Heart right ventricle (tissue), 16 donors: Measurements from ENCODE around the gene TICRR. TPM values are rescaled to one million over a fixed set of nuclear protein-coding genes. Genes with fewer than 3 reads are reported as not detected.

Experiments
- ATAC-seq, 8 donors: fragments of 200-7000 bp; cut with Tn5 transposase; one replicate each; pipeline ENCODE4 v1.9.1; 2020; ENCODE audit warnings: mild to moderate bottlenecking in 8 of 8, moderate library complexity in 8 of 8, moderate number of reproducible peaks in 1 of 8
- DNase-seq, 2 donors: peaks; one replicate each; pipeline ENCODE4 v3.0.0-alpha.2; 2020
- H3K27ac ChIP-seq, 10 donors: fragments of 200-600 bp; sonication (generic) in 2 of 10; one replicate each; pipeline versions ENCODE4 v1.5.0 to v1.8.0; 2020 to 2022; ENCODE audit warnings: mild to moderate bottlenecking in 3 of 10
- H3K27me3 ChIP-seq, 7 donors: fragments of 200-600 bp; one replicate each; pipeline ENCODE4 v1.8.0; 2021 to 2022; ENCODE audit warnings: mild to moderate bottlenecking in 2 of 7
- H3K36me3 ChIP-seq, 9 donors: fragments of 200-600 bp; sonication (generic) in 1 of 9; one replicate each; pipeline versions ENCODE4 v1.5.0 to v1.8.0; 2020 to 2022; ENCODE audit warnings: mild to moderate bottlenecking in 2 of 9
- H3K4me1 ChIP-seq, 9 donors: fragments of 200-600 bp; sonication (generic) in 1 of 9; one replicate each; pipeline versions ENCODE4 v1.5.0 to v1.8.0; 2020 to 2022; ENCODE audit warnings: mild to moderate bottlenecking in 4 of 9
- H3K4me3 ChIP-seq, 10 donors: fragments of 200-600 bp; sonication (generic) in 2 of 10; one replicate each; pipeline versions ENCODE4 v1.5.0 to v1.8.0; 2020 to 2022; ENCODE audit warnings: mild to moderate bottlenecking in 7 of 10, moderate library complexity in 2 of 10
- H3K9me3 ChIP-seq, 11 donors: fragments of 200-600 bp in 10 of 11; sonication (generic) in 2 of 11; one replicate each; pipeline versions ENCODE4 v1.5.0 to v1.8.0; 2013 to 2022; ENCODE audit warnings: mild to moderate bottlenecking in 2 of 11, control low read depth in 1 of 11, moderate library complexity in 1 of 11
- WGBS, 2 donors: extraction: QIAGEN DNeasy Blood & Tissue Kit; methylation state at CpG; one replicate each; pipeline ENCODE4 v1.1.7; 2013; ENCODE audit warnings: inconsistent platforms in 1 of 2; 5-methylcytosine and 5-hydroxymethylcytosine counted together
- intact Hi-C, 10 donors: fragments of 100-400 bp; cut with DNase I; formaldehyde crosslinking; loops; one replicate each; pipeline versions ENCODE4 v1.11.1 to v1.14.2; 2022
- polyA plus RNA-seq, 2 donors: library from polyadenylated mRNA; stranded (reverse); fragments of 200-250 nt; gene quantifications; one replicate each; pipeline ENCODE4 v1.2.3, GENCODE V29; 2013
- total RNA-seq, 10 donors: library from RNA; stranded (reverse); fragmentation: NEBNext Ultra II Directional in 3 of 10; extraction: Animal tissue kit (Norgen Biotek cat#: 25700) in 3 of 10; gene quantifications; one replicate each; pipeline versions ENCODE4 v1.2.1 to v1.2.4, GENCODE V29; 2021 to 2023
- TF ChIP-seq, protein P1 (sequence below), 9 donors: fragments of 200-600 bp; sonication (generic) in 2 of 9; IDR thresholded peaks; one replicate each; pipeline versions ENCODE4 v1.5.0 to v1.8.0; 2021 to 2022; ENCODE audit warnings: antibody characterized with exemption in 9 of 9, mild to moderate bottlenecking in 5 of 9, moderate library complexity in 1 of 9
- donor health status: Arrhythmogenic right ventricular cardiomyopathy.
- donor health status: ischemic (EF 13 %, LVEDD 7.1; RV severe dilation, severe dysfunction).
- donor health status: healthy with polysubstance abuse.
- donor health status: DM: no; HTN: yes; CAD: no.
- donor health status: DM: no; HTN: no; CAD: no.
- donor health status: ischemic (EF 25% LVEDD 6.9; RV normal size, moderate dysfunction).
- donor health status: ischemic (EF 25% LVEDD 5.7; RV mildly dilated, moderate dysfunction).
- donor health status: healthy.
- donor health status: DM: yes; HTN: yes; CAD: no.
- donor health status: Ischemic cardiomyopathy.
- donor health status: ischemic (EF 35%, LVEDD 5.7; RV mildly dilated, moderate dysfunction).
- donor health status: nonischemic (EF 11% LVEDD 7.7; RV severe dilation, severe dysfunction).
- donor health status: DM: yes; HTN: yes; CAD: no.
- donor health status: PGD.
- donor health status: ischemic (EF 29% LVEDD 5.4; RV normal size, mild dysfunction).
- donor health status: nonischemic (EF 23%, LVEDD 6.1; RV moderate dilation, normal function).

Gene TICRR
- total and polyA plus RNA-seq, 12 donors, result under 0.01 to 0.93 (median 0.05) TPM; not detected in 6

DNA sequence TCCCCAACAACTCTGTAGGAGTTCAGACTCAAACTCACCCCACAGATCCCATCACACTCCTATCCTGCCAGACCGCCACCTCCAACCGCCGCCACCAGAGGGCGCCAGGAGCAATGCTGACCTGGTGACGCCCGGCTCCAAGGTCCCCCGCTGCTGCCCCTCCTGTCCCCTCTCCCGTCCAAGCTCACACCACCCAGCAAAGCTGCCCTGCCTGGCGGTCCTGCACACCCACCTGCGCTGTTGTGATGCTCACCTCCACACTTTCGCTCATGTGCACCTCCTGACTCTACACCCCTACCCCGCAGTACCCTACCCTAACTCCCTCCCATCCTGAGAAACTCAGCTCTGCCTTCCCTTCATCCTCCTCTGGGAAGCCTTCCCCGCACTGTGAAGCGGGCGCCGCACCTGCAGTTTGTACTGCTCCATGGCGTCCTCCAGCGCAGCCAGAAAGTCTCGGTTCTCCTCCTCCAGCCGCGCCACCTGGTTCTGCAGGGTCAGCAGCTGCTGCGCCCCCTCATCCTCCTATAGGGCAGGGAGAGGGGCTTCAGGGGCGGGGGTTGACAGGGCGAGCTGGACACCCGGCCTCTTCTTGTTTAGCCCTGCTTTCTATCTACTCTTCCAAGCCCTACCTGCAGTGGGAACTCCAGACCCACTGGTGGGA is 72.1 kb downstream of the TICRR start:
- TF ChIP-seq, protein P1, sequence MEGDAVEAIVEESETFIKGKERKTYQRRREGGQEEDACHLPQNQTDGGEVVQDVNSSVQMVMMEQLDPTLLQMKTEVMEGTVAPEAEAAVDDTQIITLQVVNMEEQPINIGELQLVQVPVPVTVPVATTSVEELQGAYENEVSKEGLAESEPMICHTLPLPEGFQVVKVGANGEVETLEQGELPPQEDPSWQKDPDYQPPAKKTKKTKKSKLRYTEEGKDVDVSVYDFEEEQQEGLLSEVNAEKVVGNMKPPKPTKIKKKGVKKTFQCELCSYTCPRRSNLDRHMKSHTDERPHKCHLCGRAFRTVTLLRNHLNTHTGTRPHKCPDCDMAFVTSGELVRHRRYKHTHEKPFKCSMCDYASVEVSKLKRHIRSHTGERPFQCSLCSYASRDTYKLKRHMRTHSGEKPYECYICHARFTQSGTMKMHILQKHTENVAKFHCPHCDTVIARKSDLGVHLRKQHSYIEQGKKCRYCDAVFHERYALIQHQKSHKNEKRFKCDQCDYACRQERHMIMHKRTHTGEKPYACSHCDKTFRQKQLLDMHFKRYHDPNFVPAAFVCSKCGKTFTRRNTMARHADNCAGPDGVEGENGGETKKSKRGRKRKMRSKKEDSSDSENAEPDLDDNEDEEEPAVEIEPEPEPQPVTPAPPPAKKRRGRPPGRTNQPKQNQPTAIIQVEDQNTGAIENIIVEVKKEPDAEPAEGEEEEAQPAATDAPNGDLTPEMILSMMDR (IDR thresholded peaks at IDR 0.05), result peak; percentile 60 to 87 (median 84)
- H3K36me3 ChIP-seq, result peaks cover 0 to 18% (median 0%) of the 10 kb centered on the region in 9 donors
- ATAC-seq, result peak; percentile 65 to 83 (median 70)

DNA sequence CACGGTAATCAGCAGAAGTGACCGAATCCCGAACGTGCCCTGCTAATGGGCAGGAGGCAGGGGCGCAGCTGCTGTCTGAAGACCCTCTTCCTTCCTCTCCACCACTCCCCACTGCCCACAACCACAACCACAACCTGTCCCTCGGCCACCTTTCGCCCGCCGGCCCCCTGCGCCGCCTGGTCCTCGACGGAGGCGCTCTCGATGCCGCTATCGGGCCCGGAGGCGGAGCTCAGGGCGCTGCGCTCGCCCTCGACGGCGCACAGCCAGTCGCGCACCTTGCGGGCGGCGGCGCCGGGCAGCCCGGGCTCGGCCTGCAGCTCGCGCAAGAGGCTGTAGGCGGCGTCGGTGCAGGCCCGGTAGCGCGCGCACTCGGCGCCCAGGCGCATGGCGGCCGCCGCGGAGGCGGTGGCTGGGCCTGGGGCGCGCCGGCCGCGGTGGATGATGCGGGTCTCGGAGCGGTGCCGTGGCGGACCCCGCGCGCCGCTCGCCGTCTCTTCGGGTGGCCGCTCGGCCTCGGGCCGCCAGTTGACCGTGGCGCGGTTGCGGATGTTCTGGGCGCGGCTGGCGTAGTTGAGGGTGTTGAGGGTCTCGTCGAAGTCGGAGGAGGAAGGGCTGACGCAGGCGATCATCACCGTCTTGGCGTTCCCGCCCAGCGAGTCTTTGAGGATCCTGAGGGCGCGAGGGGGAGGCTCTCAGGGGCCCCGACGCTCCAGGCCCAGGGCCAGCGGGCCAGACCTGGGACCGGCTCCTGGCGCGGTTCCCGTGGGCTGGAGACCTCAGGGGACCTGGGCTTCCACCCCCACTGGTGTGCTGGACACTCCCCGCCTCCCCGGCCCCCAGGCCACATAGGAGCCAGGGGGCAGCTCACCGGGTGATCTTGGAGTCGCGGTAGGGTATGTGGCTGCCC is 73.1 kb downstream of the TICRR start:
- Histone ChIP-seq H3K4me1 (peaks cover 0 to 12% (median 0%) of the 10 kb centered on the region in 9 donors), H3K9me3 (no peaks in the 10 kb centered on the region), H3K27ac (no peak overlapping the region), H3K4me3 (no peak overlapping the region), H3K27me3 (peaks cover 0 to 5% (median 0%) of the 10 kb centered on the region in 7 donors), H3K36me3 (peaks cover 0 to 13% (median 0%) of the 10 kb centered on the region in 9 donors)
- ATAC-seq (no peak), DNase-seq (no peak)
- 82 to 84% methylated on average over 102 of the region's 102 CpGs for WGBS, 2 donors
- intact Hi-C loops, result loop anchor here in 2 of 10 donors (5.0 to 10.0 kb wide), 2 partner anchors 46 to 89 kb away; partner anchors contain the start of genes PEX11A (in 1 of the 2) and WDR93 (in 1 of the 2)
- TF ChIP-seq, protein P1 (IDR thresholded peaks at IDR 0.05), result no peak

More for the DNA sequence above, 72.1 kb downstream of the TICRR start:
- H3K9me3 ChIP-seq, result no peaks in the 10 kb centered on the region
- peaks cover 0 to 5% (median 0%) of the 10 kb centered on the region in 7 donors for H3K27me3 ChIP-seq
- no peak overlapping the region for H3K4me3 ChIP-seq
- peaks cover 0 to 12% (median 0%) of the 10 kb centered on the region in 9 donors for H3K4me1 ChIP-seq
- intact Hi-C loops, result loop anchor here in 3 of 10 donors (2.0 to 10.0 kb wide), 3 partner anchors 47 to 101 kb away; partner anchors contain the start of genes PEX11A (in 1 of the 3) and WDR93 (in 1 of the 3)
- 49 to 51% methylated on average over 25 of the region's 25 CpGs for WGBS, 2 donors
- DNase-seq, result peak; percentile 70 to 83
- H3K27ac ChIP-seq, result no peak overlapping the region

DNA sequence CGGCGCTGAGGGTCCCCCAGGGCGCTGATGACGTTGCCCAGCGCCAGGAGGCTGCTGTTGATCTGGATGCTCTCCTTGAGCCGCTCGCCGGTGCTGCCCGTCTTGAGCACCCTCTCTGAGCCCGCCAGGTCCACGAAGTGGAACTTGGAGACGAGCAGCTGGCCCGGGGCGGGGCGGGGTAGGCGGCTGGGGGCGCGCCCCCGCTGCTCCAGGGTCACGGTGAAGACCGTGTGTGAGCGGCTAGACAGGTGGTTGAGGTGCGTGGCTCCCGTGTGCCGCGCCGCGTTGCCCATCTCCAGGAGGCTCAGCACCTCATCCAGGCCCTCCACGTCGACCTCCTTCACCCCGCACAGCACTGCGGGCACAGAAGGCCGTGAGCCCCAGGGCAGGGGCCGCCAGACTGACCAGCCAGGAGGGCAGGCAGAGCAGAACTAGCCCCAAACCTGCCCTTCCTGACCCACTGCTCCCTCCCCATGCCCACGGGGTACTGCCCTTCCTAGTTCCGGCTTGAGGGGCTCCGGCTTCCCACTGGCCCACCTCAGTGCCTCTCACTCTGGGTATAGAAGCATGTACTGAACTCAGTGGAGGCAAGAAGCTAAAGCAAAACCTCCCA is 73.8 kb downstream of the TICRR start:
- intact Hi-C loops, result loop anchor here in 2 of 10 donors (5.0 to 10.0 kb wide), 2 partner anchors 46 to 88 kb away; partner anchors contain the start of genes PEX11A (in 1 of the 2) and WDR93 (in 1 of the 2)
- Histone ChIP-seq H3K9me3 (no peaks in the 10 kb centered on the region), H3K27ac (no peak overlapping the region), H3K36me3 (peaks cover 0 to 12% (median 0%) of the 10 kb centered on the region in 9 donors), H3K4me1 (peaks cover 0 to 6% (median 0%) of the 10 kb centered on the region in 9 donors), H3K27me3 (peaks cover 0 to 9% (median 0%) of the 10 kb centered on the region in 7 donors), H3K4me3 (no peak overlapping the region)
- DNase-seq (no peak), ATAC-seq (no peak)
- TF ChIP-seq, protein P1 (IDR thresholded peaks at IDR 0.05), result no peak
- 96 to 97% methylated on average over 37 of the region's 37 CpGs for WGBS, 2 donors
